ENCODE results near the gene JAML. TPM values are rescaled to one million over a fixed set of nuclear protein-coding genes. Genes with fewer than 3 reads are reported as not detected.

Gene JAML
- total and polyA plus RNA-seq, 2 of the 8 experiments (the other 6 are each of a cell fraction or from before 2014, with no cell fraction given): 0.12 to 0.58 TPM

- no peak for TF ChIP-seq CHD7 (IDR thresholded peaks at IDR 0.05; ENCODE audit: insufficient replicate concordance, low read length)
- no peak for TF ChIP-seq CHD1 (IDR thresholded peaks at IDR 0.05; ENCODE audit: low read depth, low read length)
- 0 out of 4 replicates have a peak, but pooled peaks of 1 of the 2 experiments have one; percentile 62 for TF ChIP-seq SIN3A (conservative IDR thresholded peaks at IDR 0.05 in 1 of 2, IDR thresholded peaks at IDR 0.05 in 1 of 2; ENCODE audit: low read depth in 1 of 2, low read length in 2 of 2)
- TF ChIP-seq BCL11A (IDR thresholded peaks at IDR 0.05; ENCODE audit: low read depth in 2 of 2, low read length in 2 of 2): no peak
- TF ChIP-seq JUND (IDR thresholded peaks at IDR 0.05; ENCODE audit: low read length): peak; percentile 36; the same call in 1 of the 2 replicates
- TF ChIP-seq RXRA (IDR thresholded peaks at IDR 0.05; ENCODE audit: insufficient read depth, low read depth, low read length): no peak
- TF ChIP-seq CTBP2 (IDR thresholded peaks at IDR 0.05; ENCODE audit: borderline replicate concordance, insufficient read depth, insufficient read length, low read length): peak; percentile 94
Observed at GRCh38 chr11:118175993-118176777, 48.6 kb downstream of the JAML start, which contains the start of gene SCN2B (continued).

All from H1 (cell line).